Skeletal muscle satellite cell (primary cell): ENCODE data around the gene UBXN7. TPM values are rescaled to one million over a fixed set of nuclear protein-coding genes. Genes with fewer than 3 reads are reported as not detected.
"Not testable (repeated sequence)": the region's sequence is repeated elsewhere in the genome, so short reads cannot be mapped to it uniquely, and the experiment has no call there.

Experiments
- H3K27me3 ChIP-seq: 2 replicates; pipeline ENCODE4 v1.7.0; 2013; ENCODE audit warnings: low read length; ENCODE audit not compliant: control insufficient read depth, insufficient read depth
- H3K36me3 ChIP-seq: 2 replicates; pipeline ENCODE4 v1.7.0; 2013; ENCODE audit warnings: mild to moderate bottlenecking, control low read depth, low read length; ENCODE audit not compliant: insufficient read depth
- H3K4me1 ChIP-seq: 2 replicates; pipeline ENCODE4 v1.7.0; 2013; ENCODE audit warnings: low read length; ENCODE audit not compliant: control insufficient read depth, insufficient read depth
- H3K4me2 ChIP-seq: 2 replicates; pipeline ENCODE4 v1.7.0; 2013; ENCODE audit warnings: mild to moderate bottlenecking, low read length
- H3K4me3 ChIP-seq: 2 replicates; pipeline ENCODE4 v1.7.0; 2013; ENCODE audit warnings: low read length
- H3K9ac ChIP-seq: 2 replicates; pipeline ENCODE4 v1.7.0; 2013; ENCODE audit warnings: mild to moderate bottlenecking, low read depth, low read length, moderate library complexity
- H3K9me3 ChIP-seq: replicated peaks from 2 replicates; pipeline ENCODE4 v1.7.0; 2013; ENCODE audit warnings: mild to moderate bottlenecking, control low read depth, low read length
- small RNA-seq: library from RNA; depleted of rRNA; stranded (forward); fragments of <200 nt; gene quantifications from one replicate; pipeline ENCODE3, GENCODE V24; 2012

The UBXN7 gene

GRCh38 chr3:196314086-196314485 lies 118.1 kb downstream of the UBXN7 start:
- H3K9me3 ChIP-seq, H3K4me1 ChIP-seq, H3K36me3 ChIP-seq, H3K9ac ChIP-seq, H3K27me3 ChIP-seq, H3K4me2 ChIP-seq, H3K4me3 ChIP-seq: not testable (repeated sequence)

- H3K4me1 ChIP-seq, H3K27me3 ChIP-seq, H3K4me2 ChIP-seq, H3K9me3 ChIP-seq, H3K4me3 ChIP-seq, H3K9ac ChIP-seq, H3K36me3 ChIP-seq: not testable (repeated sequence)
Observed at GRCh38 chr3:196302960-196303359, 129.3 kb downstream of the UBXN7 start.

GRCh38 chr3:196302551-196302950 lies 129.7 kb downstream of the UBXN7 start:
- not testable (repeated sequence) for H3K9me3 ChIP-seq, H3K4me2 ChIP-seq, H3K9ac ChIP-seq, H3K4me3 ChIP-seq, H3K27me3 ChIP-seq, H3K36me3 ChIP-seq, H3K4me1 ChIP-seq

- Histone ChIP-seq H3K4me2 (no peak overlapping the region), H3K27me3 (no peaks in the 10 kb centered on the region), H3K9ac (no peak overlapping the region), H3K36me3 (peaks cover 3% of the 10 kb centered on the region), H3K4me1 (no peaks in the 10 kb centered on the region), H3K4me3 (no peak overlapping the region), H3K9me3 (no peaks in the 10 kb centered on the region)
Observed at GRCh38 chr3:196298521-196298920, 133.7 kb downstream of the UBXN7 start.

Small RNAs within 50 kb of the gene (small RNA-seq; reads per million reads assigned to genes)
- not detected for gene AC069257.2
- not detected for gene AC083822.1
- gene AC117490.1: not detected
- not detected for gene RN7SL434P
- not detected for gene RN7SL738P
- gene RNU6-1279P: 1.6 reads per million, percentile 57 among the genes with 10 or more reads in this experiment
- 0.49 reads per million for gene RNU6-910P
